ENCODE measurements around the gene HTR7.
"Not testable (repeated sequence)": the region's sequence is repeated elsewhere in the genome, so short reads cannot be mapped to it uniquely, and the experiment has no call there.

Gene HTR7

GRCh38 chr10:90858461-90858968, 676 bp upstream of the HTR7 start:
- no peak for DNase-seq (ENCODE audit: low spot score)

GRCh38 chr10:90856964-90857634, 740 bp downstream of the HTR7 start:
- no peak for DNase-seq (ENCODE audit: low spot score)

GRCh38 chr10:90856261-90856660, 1.6 kb downstream of the HTR7 start:
- no peak for DNase-seq (ENCODE audit: low spot score)

GRCh38 chr10:90855126-90855525, 2.7 kb downstream of the HTR7 start:
- DNase-seq (ENCODE audit: low spot score) = no peak

- DNase-seq (ENCODE audit: low spot score) = no peak
Measured at GRCh38 chr10:90849956-90850749, 7.7 kb downstream of the HTR7 start.

GRCh38 chr10:90847436-90847835, 10.4 kb downstream of the HTR7 start:
- DNase-seq (ENCODE audit: low spot score) = no peak

- no peak for DNase-seq (ENCODE audit: low spot score)
Measured at GRCh38 chr10:90846746-90847145, 11.1 kb downstream of the HTR7 start.

GRCh38 chr10:90845726-90846125, 12.1 kb downstream of the HTR7 start:
- no peak for DNase-seq (ENCODE audit: low spot score)

GRCh38 chr10:90842725-90843124, 15.1 kb downstream of the HTR7 start:
- no peak for DNase-seq (ENCODE audit: low spot score)

GRCh38 chr10:90837486-90837885, 20.4 kb downstream of the HTR7 start:
- no peak for DNase-seq (ENCODE audit: low spot score)

- no peak for DNase-seq (ENCODE audit: low spot score)
Measured at GRCh38 chr10:90834326-90834725, 23.5 kb downstream of the HTR7 start.

- DNase-seq (ENCODE audit: low spot score) = no peak
Measured at GRCh38 chr10:90832111-90832510, 25.7 kb downstream of the HTR7 start.

- no peak for DNase-seq (ENCODE audit: low spot score)
Measured at GRCh38 chr10:90822508-90822907, 35.3 kb downstream of the HTR7 start.

GRCh38 chr10:90821864-90822263, 36.0 kb downstream of the HTR7 start:
- DNase-seq (ENCODE audit: low spot score) = not testable (repeated sequence)

- DNase-seq (ENCODE audit: low spot score) = no peak
Measured at GRCh38 chr10:90819911-90820310, 37.9 kb downstream of the HTR7 start.

- no peak for DNase-seq (ENCODE audit: low spot score)
Measured at GRCh38 chr10:90818736-90819135, 39.1 kb downstream of the HTR7 start.

GRCh38 chr10:90817128-90817889, 40.5 kb downstream of the HTR7 start:
- DNase-seq (ENCODE audit: low spot score) = no peak

- DNase-seq (ENCODE audit: low spot score) = no peak
Measured at GRCh38 chr10:90816466-90816865, 41.4 kb downstream of the HTR7 start.

GRCh38 chr10:90813594-90814365, 44.1 kb downstream of the HTR7 start:
- no peak for DNase-seq (ENCODE audit: low spot score)

- DNase-seq (ENCODE audit: low spot score) = not testable (repeated sequence)
Measured at GRCh38 chr10:90807106-90807505, 50.7 kb downstream of the HTR7 start.

GRCh38 chr10:90806677-90807076, 51.2 kb downstream of the HTR7 start:
- DNase-seq (ENCODE audit: low spot score) = no peak

GRCh38 chr10:90805206-90805605, 52.6 kb downstream of the HTR7 start:
- DNase-seq (ENCODE audit: low spot score) = no peak
